ENCODE results near the gene RLN1. TPM values are rescaled to one million over a fixed set of nuclear protein-coding genes. Genes with fewer than 3 reads are reported as not detected.
"Not testable (repeated sequence)": the region's sequence is repeated elsewhere in the genome, so short reads cannot be mapped to it uniquely, and the experiment has no call there.

RLN1 gene
- total and polyA plus RNA-seq, 2 experiments from 2014 or later = 1.2 to 3.0 TPM

GRCh38 chr9:5303840-5304795, 35.6 kb downstream of the RLN1 start, which contains the start of gene RLN2:
Gene RLN2 (minus strand): TSS chr9:5304716. CDS start chr9:5304580, 136 bp downstream.
- H3K27ac Mint-ChIP-seq; H3K27me3 Mint-ChIP-seq (ENCODE audit: insufficient read depth, low read depth, poor library complexity); H3K9me2 ChIP-seq (ENCODE audit: insufficient read depth); H3K27ac ChIP-seq (ENCODE audit: low read depth); H4K20me1 ChIP-seq (replicated peaks; ENCODE audit: insufficient read depth); H3K4me1 Mint-ChIP-seq; H3K9me3 Mint-ChIP-seq; H3K36me3 ChIP-seq (ENCODE audit: insufficient read depth); H3K27me3 ChIP-seq (ENCODE audit: insufficient read depth); H3K4me1 ChIP-seq (ENCODE audit: insufficient read depth); H3K36me3 Mint-ChIP-seq (ENCODE audit: low read depth); H3F3A ChIP-seq (replicated peaks; ENCODE audit: low read depth); H3K79me2 ChIP-seq (replicated peaks; ENCODE audit: insufficient read depth): not testable (repeated sequence)
- ATAC-seq = peak; percentile 98
- H2AFZ ChIP-seq = peak within 1 kb of the TSS; percentile 86
- H3K4me3 Mint-ChIP-seq = peak within 1 kb of the TSS; percentile 57
- peak within 1 kb of the TSS; percentile 47 for H3K4me3 ChIP-seq
- peak; percentile 44 for DNase-seq (ENCODE audit: low spot score)
- H3K4me2 ChIP-seq = peak within 1 kb of the TSS; percentile 70; the same call in 1 of the 2 replicates

DNA sequence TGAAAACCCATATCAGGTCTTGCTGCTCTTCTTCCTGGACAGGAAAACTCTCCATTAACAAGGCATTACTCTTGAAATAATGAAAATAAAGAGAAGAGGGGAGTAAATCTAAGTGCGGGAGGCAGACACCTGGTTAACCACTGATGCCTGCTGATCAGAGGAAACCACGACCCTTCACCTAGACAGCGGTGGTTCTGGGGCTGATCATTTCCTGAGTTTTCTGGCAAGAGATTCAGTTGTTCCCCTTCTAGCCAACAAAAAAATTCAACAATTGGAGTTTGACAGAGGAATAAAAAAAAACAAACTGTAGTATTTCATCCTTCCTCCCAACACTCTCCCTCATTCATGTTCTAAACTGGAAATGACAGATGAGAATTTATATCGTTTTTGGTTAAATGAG, 38.1 kb downstream of the RLN1 start:
- Histone ChIP-seq H3K27me3 (ENCODE audit: insufficient read depth) (no peaks in the 10 kb centered on the region), H3K27ac (ENCODE audit: low read depth) (no peak overlapping the region)
- peaks cover 5% of the 10 kb centered on the region; the same call in 2 of the 3 replicates for H3K9me3 Mint-ChIP-seq

More for the DNA sequence above, 38.1 kb downstream of the RLN1 start:
- ATAC-seq = no peak
- Histone ChIP-seq H4K20me1 (replicated peaks; ENCODE audit: insufficient read depth) (no peaks in the 10 kb centered on the region), H3K4me2 (no peak overlapping the region), H3K4me3 (no peak overlapping the region), H3K36me3 (ENCODE audit: insufficient read depth) (no peaks in the 10 kb centered on the region), H3K4me1 (ENCODE audit: insufficient read depth) (no peaks in the 10 kb centered on the region), H2AFZ (no peak overlapping the region), H3K79me2 (replicated peaks; ENCODE audit: insufficient read depth) (no peaks in the 10 kb centered on the region), H3K9me2 (ENCODE audit: insufficient read depth) (no peaks in the 10 kb centered on the region), H3F3A (replicated peaks; ENCODE audit: low read depth) (no peaks in the 10 kb centered on the region)
- Mint-ChIP-seq H3K27me3 (ENCODE audit: insufficient read depth, low read depth, poor library complexity) (no peaks in the 10 kb centered on the region), H3K27ac (no peak overlapping the region), H3K36me3 (ENCODE audit: low read depth) (no peaks in the 10 kb centered on the region), H3K4me3 (no peak overlapping the region), H3K4me1 (peaks cover 3% of the 10 kb centered on the region; the same call in 2 of the 3 replicates)
- no peak for DNase-seq (ENCODE audit: low spot score)
- TF ChIP-seq POLR2AphosphoS5 (IDR thresholded peaks at IDR 0.05; ENCODE audit: low read depth) (no peak), ZNF114 (CRISPR knock-in tag; IDR thresholded peaks at IDR 0.05) (no peak), REST (IDR thresholded peaks at IDR 0.05; ENCODE audit: unreplicated experiment) (no peak), ETS1 (IDR thresholded peaks at IDR 0.05) (no peak)
- TF ChIP-seq, protein P1, sequence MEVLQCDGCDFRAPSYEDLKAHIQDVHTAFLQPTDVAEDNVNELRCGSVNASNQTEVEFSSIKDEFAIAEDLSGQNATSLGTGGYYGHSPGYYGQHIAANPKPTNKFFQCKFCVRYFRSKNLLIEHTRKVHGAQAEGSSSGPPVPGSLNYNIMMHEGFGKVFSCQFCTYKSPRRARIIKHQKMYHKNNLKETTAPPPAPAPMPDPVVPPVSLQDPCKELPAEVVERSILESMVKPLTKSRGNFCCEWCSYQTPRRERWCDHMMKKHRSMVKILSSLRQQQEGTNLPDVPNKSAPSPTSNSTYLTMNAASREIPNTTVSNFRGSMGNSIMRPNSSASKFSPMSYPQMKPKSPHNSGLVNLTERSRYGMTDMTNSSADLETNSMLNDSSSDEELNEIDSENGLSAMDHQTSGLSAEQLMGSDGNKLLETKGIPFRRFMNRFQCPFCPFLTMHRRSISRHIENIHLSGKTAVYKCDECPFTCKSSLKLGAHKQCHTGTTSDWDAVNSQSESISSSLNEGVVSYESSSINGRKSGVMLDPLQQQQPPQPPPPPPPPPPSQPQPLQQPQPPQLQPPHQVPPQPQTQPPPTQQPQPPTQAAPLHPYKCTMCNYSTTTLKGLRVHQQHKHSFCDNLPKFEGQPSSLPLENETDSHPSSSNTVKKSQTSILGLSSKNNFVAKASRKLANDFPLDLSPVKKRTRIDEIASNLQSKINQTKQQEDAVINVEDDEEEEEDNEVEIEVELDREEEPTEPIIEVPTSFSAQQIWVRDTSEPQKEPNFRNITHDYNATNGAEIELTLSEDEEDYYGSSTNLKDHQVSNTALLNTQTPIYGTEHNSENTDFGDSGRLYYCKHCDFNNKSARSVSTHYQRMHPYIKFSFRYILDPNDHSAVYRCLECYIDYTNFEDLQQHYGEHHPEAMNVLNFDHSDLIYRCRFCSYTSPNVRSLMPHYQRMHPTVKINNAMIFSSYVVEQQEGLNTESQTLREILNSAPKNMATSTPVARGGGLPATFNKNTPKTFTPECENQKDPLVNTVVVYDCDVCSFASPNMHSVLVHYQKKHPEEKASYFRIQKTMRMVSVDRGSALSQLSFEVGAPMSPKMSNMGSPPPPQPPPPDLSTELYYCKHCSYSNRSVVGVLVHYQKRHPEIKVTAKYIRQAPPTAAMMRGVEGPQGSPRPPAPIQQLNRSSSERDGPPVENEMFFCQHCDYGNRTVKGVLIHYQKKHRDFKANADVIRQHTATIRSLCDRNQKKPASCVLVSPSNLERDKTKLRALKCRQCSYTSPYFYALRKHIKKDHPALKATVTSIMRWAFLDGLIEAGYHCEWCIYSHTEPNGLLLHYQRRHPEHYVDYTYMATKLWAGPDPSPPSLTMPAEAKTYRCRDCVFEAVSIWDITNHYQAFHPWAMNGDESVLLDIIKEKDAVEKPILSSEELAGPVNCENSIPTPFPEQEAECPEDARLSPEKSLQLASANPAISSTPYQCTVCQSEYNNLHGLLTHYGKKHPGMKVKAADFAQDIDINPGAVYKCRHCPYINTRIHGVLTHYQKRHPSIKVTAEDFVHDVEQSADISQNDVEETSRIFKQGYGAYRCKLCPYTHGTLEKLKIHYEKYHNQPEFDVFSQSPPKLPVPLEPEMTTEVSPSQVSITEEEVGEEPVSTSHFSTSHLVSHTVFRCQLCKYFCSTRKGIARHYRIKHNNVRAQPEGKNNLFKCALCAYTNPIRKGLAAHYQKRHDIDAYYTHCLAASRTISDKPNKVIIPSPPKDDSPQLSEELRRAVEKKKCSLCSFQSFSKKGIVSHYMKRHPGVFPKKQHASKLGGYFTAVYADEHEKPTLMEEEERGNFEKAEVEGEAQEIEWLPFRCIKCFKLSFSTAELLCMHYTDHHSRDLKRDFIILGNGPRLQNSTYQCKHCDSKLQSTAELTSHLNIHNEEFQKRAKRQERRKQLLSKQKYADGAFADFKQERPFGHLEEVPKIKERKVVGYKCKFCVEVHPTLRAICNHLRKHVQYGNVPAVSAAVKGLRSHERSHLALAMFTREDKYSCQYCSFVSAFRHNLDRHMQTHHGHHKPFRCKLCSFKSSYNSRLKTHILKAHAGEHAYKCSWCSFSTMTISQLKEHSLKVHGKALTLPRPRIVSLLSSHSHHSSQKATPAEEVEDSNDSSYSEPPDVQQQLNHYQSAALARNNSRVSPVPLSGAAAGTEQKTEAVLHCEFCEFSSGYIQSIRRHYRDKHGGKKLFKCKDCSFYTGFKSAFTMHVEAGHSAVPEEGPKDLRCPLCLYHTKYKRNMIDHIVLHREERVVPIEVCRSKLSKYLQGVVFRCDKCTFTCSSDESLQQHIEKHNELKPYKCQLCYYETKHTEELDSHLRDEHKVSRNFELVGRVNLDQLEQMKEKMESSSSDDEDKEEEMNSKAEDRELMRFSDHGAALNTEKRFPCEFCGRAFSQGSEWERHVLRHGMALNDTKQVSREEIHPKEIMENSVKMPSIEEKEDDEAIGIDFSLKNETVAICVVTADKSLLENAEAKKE (CRISPR knock-in tag; IDR thresholded peaks at IDR 0.05) = no peak
